RPMI8226 (cell line): ENCODE data around the gene MANEAL.
"Not testable (repeated sequence)": the region's sequence is repeated elsewhere in the genome, so short reads cannot be mapped to it uniquely, and the experiment has no call there.

Experiments used
- DNase-seq: peaks from one replicate; pipeline ENCODE4 v3.0.0-alpha.2; 2015

The MANEAL gene, protein sequence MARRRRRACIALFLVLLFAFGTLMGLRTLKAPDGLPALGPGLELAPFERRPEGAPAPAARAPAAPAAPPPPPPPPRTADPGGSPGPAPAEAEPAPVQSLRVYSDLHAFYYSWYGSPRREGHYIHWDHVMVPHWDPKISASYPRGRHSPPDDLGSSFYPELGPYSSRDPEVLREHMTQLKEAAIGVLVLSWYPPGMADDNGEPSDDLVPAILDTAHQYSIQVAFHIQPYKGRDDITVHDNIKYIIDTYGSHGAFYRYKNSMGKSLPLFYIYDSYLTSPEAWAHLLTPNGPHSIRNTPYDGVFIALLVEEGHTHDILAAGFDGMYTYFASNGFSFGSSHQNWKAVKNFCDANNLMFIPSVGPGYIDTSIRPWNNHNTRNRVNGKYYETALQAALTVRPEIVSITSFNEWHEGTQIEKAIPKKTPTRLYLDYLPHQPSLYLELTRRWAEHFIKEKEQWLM

GRCh38 chr1:37793773-37794371 lies at the start of gene MANEAL:
MANEAL (plus strand) TSS chr1:37793847; CDS start chr1:37794183, 336 bp downstream.
- DNase-seq, result peak; percentile 80

DNA sequence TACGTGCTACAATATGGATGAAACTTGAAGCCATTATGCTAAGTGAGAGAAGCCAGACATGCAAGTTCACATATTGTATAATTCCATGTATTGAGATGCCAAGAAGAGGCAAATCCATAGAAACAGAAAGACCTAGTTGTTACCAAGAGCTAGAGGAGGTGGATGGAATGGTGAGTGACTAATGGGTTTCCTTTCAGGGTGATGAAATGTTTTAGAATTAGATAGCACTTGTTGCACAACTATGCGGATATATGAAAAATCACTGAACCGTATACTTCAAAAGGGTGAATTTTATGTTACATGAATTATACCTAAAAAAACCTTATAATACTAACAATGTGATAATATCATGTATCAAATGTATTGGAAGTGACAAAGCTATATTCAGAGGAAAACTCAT lies 46.8 kb upstream of the MANEAL start:
- DNase-seq, result no peak

DNA sequence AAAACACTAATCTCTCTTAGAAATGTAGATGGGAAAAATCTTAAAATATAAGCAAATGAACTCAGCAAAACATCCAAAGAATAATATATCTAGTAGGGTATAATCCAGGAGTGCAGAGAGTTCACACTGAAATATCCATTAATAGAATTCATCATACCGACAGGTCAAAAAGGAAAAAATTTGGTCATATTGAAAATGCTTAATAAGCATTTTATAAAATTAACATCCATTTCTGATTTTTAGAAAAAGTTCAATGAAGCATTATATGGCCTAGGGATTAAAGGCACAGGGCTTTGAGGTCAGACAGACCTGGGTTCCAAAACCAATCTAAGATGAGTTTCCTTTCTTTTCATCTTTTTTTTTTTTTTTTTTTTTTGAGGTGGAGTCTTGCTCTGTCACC lies 45.1 kb upstream of the MANEAL start:
- DNase-seq, result no peak

DNA sequence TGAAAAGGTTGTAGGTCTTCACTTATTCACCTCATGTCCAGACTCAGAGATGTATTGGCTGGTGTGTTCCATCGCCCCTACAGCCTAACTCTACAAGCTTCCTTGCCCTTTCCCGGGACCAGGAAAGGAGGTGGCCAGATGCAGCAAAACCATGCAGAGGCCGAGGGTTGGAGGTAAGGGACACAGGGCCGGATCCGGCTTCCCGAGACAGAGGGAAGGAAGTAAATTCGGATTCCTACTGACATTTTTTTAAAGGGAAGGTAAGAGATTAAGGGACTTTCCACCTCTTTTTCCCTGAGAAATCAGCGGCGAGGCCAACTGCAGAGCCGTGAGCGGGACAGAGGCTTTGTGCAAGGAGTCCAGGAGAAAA lies 41.4 kb upstream of the MANEAL start:
- no peak for DNase-seq

GRCh38 chr1:37752583-37753471 lies 40.8 kb upstream of the MANEAL start:
- peak; percentile 66 for DNase-seq

DNA sequence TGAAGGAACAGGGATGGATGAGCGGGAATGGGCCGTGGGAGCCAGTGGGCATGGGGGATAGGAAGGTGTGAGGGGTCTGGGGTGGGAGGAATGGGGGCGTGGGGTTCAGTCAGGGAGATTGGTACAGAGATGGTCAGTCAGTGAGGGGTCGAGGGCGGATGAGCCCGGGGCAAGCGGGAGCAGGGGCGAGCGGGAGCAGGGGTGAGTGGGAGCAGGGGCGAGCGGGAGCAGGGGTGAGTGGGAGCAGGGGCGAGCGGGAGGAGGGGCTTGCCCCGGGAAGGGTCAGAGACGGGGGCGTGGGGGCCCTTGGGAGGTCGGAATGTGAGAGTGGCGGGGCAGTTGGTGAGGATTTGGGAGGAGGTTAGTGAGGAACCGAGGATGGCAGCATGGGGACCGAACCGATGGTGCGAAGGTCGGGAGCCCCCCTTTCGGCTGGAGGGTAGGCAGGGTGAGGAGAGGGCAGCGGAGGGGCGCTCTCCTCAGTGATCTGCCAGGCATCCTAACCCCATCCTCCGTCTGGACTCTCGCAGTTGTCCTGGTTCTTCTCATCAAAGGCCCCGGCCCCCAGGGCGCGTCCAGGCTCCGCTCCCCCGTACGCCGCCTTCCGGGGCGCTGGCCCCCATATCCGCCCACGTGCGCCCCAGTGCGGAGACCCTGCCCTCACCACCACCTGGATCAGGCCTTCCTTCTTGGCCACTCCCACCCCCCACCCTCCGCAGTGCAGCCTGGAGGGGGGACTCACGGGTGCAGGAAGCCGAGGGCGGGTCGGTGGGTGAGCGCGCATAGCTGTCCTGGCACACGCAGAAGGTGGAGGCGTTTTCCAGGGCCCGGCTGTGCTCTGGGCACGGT lies 40.0 kb upstream of the MANEAL start:
- no peak for DNase-seq

DNA sequence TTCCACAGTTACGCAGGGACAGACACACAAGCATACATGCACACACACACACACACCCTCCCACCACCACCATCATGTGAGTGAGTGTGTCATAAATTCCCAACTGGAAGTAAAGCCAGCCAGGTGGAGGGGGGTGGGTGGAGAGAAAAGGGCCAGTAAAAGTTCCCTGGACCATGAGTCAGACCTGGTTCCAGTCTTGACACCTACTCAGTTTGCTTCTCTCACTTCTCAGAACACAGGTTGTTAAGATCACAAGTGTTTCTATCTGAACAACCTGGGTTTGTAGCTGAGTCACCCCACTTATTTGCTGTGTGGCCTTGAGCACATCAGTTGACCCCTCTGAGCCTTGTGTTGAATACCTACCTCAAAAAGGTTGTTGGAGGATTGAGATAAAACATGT lies 38.4 kb upstream of the MANEAL start:
- no peak for DNase-seq

- DNase-seq, result no peak
Measured at GRCh38 chr1:37755951-37756560, 37.6 kb upstream of the MANEAL start.

DNA sequence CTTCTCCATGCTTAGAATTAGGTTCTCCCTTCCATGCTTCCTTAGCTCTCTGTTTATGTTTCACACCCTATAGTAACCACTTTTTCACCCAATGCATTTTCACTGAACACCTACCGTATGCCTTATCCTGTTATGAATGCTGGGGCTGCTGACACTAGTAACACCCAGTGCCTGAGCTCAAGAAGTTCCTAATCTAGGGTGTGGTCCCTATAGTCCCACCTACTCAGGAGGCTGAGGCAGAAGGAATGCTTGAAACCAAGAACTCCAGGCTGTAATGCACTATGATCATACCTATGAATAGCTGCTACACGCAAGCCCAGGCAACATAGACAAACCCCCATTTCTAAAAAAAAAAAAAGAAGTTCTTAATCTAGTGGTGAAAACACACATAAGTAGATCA lies 34.2 kb upstream of the MANEAL start:
- no peak for DNase-seq

GRCh38 chr1:37761416-37762095 lies 32.1 kb upstream of the MANEAL start:
- DNase-seq, result no peak

GRCh38 chr1:37762516-37762915 lies 31.1 kb upstream of the MANEAL start:
- no peak for DNase-seq

- no peak for DNase-seq
Measured at GRCh38 chr1:37763791-37764413, 29.7 kb upstream of the MANEAL start.

DNA sequence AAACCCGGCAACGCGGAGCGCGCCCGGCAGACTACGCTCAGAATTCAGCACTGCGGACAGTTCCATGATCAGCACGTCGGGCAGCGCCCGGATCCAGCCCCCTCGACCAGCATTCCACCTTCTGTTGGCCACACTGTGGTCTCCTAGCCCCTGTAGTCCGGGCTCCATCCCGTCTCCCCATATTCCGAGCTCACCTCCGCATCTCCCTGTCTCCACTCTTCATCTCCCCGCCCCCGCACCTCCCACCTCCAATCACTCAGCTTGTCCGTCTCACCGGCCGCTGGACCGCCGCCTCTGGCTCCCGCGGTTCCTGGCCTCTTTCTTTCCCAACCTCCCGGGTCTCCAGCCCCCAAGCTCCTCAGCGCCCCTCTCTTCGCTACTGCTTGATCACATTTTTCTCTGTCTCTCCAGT lies 29.2 kb upstream of the MANEAL start:
- DNase-seq, result peak; percentile 69

DNA sequence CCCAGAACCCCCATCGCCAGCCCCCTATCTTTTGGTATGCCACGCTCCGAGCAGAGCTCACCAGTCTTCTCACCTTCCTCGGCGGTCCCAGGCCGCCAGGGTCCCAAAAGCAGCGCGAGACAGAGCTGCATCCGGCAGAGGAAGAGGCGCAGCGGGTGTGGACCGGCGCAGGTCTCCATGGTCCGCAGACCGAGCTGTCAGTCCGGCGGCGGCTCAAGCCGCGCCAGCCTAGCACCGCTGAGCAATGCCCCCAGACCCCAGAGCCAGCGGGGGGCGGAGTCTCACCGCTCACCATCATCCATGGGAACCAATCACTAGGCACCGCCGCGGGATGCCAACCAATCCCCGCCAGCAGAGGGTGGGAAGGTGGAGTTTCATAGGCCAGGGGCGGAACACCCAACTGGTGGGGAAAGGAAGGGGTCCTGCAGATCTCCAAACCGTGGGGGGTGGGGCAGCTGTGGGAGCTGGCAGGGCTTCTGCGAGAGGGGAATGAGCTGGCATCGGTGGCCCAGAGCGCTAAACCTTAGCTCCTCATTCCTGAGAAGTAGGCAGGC lies 28.7 kb upstream of the MANEAL start, which contains the start of gene EPHA10:
Gene EPHA10, minus strand, starts transcription at position 233 of the 554 bp plus-strand sequence. Its CDS starts 54 bp downstream, at position 179.
- no peak for DNase-seq

- DNase-seq, result peak; percentile 45
Measured at GRCh38 chr1:37765916-37766664, 27.6 kb upstream of the MANEAL start.

DNA sequence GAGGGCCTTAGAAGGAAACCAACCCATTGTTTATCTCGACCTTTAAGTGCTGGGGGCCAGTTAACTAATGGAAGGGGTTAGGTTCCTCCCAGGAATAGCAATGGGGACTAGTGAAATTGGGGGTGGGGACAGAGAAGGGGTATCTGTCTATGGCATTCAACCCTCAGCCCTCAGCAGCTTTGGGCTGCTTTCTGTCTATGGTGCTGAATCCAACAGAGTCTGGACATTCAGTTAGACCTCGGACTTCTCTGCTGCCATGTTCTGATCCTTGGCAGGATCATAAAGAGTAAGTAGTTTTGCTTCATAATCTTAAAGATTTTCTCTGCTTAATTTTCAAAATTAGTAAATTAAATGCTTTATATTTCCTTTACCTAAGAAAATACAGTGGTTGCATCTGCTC lies 26.2 kb upstream of the MANEAL start:
- DNase-seq, result no peak

- DNase-seq, result not testable (repeated sequence)
Measured at GRCh38 chr1:37771440-37771839, 22.2 kb upstream of the MANEAL start.

DNA sequence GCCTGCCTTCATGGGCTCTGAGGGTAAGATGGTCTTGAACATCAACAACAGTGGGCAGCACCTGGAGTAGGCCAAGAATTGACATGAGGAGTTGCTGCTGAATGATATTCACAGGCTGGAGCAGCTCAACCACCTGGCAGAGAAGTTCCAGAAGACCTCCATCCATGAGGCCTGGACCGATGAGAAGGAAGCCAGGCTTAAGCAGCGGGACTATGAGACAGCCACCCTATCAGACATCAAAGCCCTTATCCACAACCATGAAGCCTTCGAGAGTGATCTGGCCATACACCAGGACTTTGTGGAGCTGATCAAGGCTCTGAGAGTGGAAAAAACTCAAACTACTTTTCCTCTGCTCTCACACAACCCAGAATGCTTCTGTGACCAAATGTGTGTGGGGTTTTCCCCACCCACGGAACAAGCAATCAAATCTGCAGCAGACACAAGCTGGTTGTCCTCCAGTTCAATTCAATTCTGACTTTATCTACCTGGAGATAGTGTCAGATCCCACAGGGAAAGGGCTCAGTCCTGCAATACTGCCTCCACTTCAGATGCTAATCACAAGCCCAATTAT lies 16.6 kb upstream of the MANEAL start:
- no peak for DNase-seq

DNA sequence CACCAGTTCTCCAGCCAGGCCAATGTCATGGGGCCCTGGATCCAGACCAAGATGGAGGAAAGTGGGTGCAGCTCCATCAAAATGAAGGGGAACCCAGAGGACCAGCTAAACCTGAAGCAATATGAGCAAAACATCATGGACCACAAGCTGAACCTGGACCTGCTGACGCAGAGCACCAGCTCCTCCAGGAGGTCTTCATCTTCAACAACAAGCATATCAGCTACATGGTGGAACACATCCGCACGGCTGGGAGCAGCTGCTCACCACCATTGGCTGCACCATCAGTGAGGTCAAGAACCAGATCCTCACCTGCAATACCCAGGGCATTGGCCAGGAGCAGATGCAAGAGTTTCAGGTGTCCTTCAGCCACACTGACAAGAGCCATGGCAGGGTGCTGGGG lies 15.0 kb upstream of the MANEAL start:
- DNase-seq, result no peak
